Measurements from ENCODE around the gene ADH1B.

GRCh38 chr4:99362768-99363167 is 41.6 kb upstream of the ADH1B start:
- TF ChIP-seq CTCF (IDR thresholded peaks at IDR 0.05; ENCODE audit: low read depth, low read length) (no peak), EZH2phosphoT487 (IDR thresholded peaks at IDR 0.05; ENCODE audit: low read depth) (no peak)

Data from OCI-LY3 (cell line).